Measurements from ENCODE around the gene KPTN.

Gene KPTN

DNA sequence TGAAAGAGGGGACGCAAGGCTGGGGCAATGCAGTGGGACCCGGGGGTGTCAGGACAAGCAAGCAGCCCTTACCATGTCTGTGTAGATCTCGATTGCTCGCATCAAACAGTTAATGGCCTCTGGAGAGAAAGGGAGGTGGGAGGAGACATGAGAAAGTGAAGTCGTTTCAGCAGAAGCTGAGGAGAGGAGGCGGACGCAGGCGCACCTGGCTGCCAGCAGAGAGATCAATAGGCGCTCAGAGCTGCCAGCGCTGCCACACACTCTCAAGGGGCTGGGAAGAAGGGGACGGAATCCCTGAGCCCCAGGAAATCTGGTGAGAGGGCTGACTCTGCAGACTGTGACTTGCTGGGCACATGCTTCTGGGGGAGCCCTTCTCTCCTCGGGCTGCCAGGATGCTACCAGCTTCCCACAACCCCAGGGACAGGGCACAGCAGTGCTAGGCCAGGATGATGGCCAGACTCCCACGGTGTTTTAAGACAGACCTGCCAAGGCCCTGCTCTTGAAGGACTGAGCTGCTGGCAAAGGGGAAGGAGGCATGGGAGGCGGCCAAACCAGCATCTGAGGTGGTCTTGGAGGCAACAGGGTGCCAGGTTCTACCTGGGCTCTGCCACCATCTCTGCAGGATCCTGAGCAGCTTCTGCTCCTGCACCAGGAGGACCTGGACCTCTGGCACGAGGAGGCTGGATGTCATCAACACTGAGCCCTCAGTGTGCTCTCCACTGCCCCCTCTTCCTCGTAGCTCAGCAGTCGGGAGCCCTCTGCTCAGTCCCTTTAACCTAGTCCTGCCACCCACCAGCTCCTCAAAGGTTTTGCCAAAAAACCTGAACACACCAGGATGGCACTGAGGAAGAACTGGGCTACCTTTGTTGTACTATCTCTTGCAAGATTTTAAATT is 11.7 kb upstream of the KPTN start:
- DNase-seq (ENCODE audit: extremely low read depth, low read depth) = no peak
- no peak overlapping the region for H3K4me3 ChIP-seq (replicated peaks; ENCODE audit: low read depth, low read length)
- no peak for TF ChIP-seq CTCF (IDR thresholded peaks at IDR 0.05; ENCODE audit: low read depth, low read length, missing control alignments)

DNA sequence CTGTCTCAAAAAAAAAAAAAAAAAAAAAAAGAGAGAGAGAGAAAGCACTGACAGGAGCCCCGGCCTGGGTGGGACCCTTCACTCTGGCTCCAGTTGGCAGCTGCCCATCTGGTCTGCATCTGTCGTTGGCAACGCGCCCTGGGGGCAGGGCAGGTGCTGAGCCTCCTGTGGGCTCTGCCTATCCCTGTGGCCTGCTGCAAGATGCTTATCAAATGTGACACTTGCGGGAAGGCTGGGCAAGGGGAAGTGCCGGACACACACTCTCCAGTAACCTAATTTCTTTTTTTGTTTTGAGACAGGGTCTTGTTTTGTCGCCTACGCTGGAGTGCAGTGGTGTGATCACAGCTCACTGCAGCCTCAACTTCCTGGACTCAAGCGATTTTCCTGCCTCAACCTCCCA is 10.7 kb upstream of the KPTN start:
- H3K4me3 ChIP-seq (replicated peaks; ENCODE audit: low read depth, low read length) = no peak overlapping the region
- TF ChIP-seq CTCF (IDR thresholded peaks at IDR 0.05; ENCODE audit: low read depth, low read length, missing control alignments) = no peak
- no peak for DNase-seq (ENCODE audit: extremely low read depth, low read depth)

- TF ChIP-seq CTCF (IDR thresholded peaks at IDR 0.05; ENCODE audit: low read depth, low read length, missing control alignments) = no peak
- no peak for DNase-seq (ENCODE audit: extremely low read depth, low read depth)
- no peak overlapping the region for H3K4me3 ChIP-seq (replicated peaks; ENCODE audit: low read depth, low read length)
These were observed 10.2 kb upstream of the KPTN start for GRCh38 chr19:47494211-47494547.

- DNase-seq (ENCODE audit: extremely low read depth, low read depth) = no peak
- no peak for TF ChIP-seq CTCF (IDR thresholded peaks at IDR 0.05; ENCODE audit: low read depth, low read length, missing control alignments)
- no peak overlapping the region for H3K4me3 ChIP-seq (replicated peaks; ENCODE audit: low read depth, low read length)
These were observed 9.6 kb upstream of the KPTN start for GRCh38 chr19:47493378-47494210.

DNA sequence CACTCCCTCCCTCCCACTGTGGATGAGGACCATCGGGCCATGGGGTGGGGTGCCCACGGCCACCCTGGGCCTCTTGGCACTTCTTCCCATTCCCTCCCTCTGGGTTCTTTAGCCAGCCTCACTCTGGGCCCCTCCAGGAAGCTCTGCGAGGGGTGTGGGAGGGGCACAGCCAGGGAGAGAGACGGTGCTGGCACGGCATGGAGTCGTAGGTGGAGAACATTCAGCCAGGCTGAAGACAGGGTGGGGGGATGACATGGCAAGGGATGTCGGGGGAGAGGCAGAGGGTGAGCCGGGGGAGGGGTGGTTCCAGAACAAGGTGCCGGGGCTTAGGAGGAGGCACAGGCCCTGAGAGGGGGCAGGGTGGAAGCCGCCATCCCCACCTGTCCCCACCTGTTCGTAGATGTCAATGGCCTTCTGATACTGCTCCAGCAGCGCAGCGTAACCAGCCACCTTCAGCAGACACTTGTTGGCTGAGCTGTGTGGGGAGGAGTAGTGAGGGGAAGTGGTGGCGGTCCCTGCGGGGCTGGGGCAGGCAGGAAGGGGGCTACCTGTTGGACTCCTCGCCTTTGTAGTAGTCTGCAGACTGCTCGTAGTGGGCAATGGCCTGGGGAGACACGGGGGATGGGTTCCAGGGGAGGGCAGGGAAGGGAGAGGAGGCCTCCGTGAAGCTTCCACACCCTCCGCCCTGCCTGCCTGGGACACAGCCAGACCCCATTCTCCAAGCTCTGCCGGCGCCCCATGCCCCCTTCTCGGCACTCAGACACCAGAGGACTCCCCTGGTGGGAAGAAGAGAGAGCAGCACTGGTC is 8.8 kb upstream of the KPTN start:
- H3K4me3 ChIP-seq (replicated peaks; ENCODE audit: low read depth, low read length) = no peak overlapping the region
- TF ChIP-seq CTCF (IDR thresholded peaks at IDR 0.05; ENCODE audit: low read depth, low read length, missing control alignments) = no peak
- no peak for DNase-seq (ENCODE audit: extremely low read depth, low read depth)

DNA sequence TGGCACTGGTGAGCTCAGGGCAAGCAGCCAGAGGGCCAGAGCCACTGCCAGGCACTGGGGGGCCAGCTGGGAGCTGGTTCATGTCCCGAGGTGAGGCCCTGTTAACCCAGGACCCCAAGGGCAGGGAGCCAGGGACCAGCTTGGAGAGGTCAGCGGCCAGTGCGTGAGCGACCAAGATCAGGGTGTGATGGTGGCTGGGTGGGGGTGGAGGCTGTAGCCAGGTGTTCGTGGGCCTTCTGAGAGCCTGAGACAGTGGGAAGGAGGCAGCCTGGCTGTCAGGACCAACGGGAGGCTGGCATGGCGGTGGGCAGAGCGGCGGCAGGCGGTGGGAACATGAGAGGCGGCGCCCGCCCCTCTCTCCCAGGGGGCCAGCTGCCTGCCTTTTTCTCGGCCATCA is 8.1 kb upstream of the KPTN start:
- TF ChIP-seq CTCF (IDR thresholded peaks at IDR 0.05; ENCODE audit: low read depth, low read length, missing control alignments) = no peak
- no peak for DNase-seq (ENCODE audit: extremely low read depth, low read depth)
- no peak overlapping the region for H3K4me3 ChIP-seq (replicated peaks; ENCODE audit: low read depth, low read length)
